ENCODE results near the gene AFF2. TPM values are rescaled to one million over a fixed set of nuclear protein-coding genes. Genes with fewer than 3 reads are reported as not detected.

Gene AFF2
- total and polyA plus RNA-seq, 2 donors from 2014 or later, result 0.09 to 5.7 TPM

DNA sequence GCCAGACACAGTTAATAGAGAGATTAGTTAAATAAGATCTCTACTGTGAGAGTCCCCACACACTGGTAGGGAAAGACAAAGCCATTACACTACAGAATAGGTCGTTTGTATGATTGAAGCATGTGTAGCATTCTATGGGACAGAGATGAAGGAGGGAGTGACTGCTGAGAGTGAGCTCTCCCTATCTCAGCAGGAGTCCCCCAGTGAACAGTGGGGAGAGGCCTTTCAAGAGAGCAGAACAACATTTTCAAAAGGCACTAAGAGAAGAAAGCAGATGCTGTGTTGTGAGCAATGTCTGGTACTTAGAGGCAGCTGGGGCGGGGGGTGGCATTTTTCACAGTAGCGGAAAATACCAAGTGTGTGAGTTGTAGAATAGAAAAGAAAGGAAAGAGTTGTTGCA is 413.6 kb downstream of the AFF2 start:
- intact Hi-C loops (cut with DNase I), result no loop called here
- FAIRE-seq (no peak), DNase-seq (no peak)
- no peaks in the 10 kb centered on the region for H3K36me3 ChIP-seq (ENCODE audit: control insufficient read depth in 2 of 3, insufficient read depth in 3 of 3, low read length in 3 of 3)
- TF ChIP-seq CTCF (IDR thresholded peaks at IDR 0.05; ENCODE audit: borderline replicate concordance, extremely low read depth, insufficient read depth), result no peak
- H3K27ac ChIP-seq (ENCODE audit: low read depth in 2 of 2, low read length in 2 of 2), result no peak overlapping the region
- no peak overlapping the region for H3K9ac ChIP-seq (ENCODE audit: low read length in 3 of 3)
- H3K9me3 ChIP-seq (ENCODE audit: control insufficient read depth in 2 of 3, insufficient read depth in 1 of 3, low read length in 3 of 3), result no peaks in the 10 kb centered on the region
- H3K4me1 ChIP-seq (ENCODE audit: control insufficient read depth in 2 of 3, insufficient read depth in 2 of 3, low read depth in 1 of 3, low read length in 3 of 3), result no peaks in the 10 kb centered on the region
- H3K27me3 ChIP-seq (ENCODE audit: control insufficient read depth, insufficient read depth, low read length), result no peaks in the 10 kb centered on the region
- H3K4me3 ChIP-seq (ENCODE audit: low read length in 3 of 3), result no peak overlapping the region

DNA sequence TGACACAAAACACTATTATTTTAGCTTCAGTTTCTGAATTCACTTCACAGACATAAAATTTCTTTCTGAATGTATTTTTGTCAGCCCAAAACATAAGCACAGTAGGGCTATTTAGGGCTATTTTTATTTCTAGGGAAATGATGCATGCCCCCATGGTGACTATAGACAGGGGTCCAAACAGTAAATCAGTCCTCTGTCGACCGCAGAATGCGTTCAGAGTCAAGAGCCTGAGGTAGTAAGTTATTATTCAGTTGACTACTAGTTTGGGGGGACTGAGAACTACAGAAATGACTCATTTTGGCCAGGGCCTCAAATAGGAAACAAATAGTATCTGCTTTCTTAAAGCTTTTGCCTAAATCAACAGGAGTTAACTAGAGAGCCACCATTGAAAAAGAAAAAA is 414.4 kb downstream of the AFF2 start:
- DNase-seq, result no peak
- FAIRE-seq, result no peak
- TF ChIP-seq CTCF (IDR thresholded peaks at IDR 0.05; ENCODE audit: borderline replicate concordance, extremely low read depth, insufficient read depth), result no peak
- no peak overlapping the region for H3K4me3 ChIP-seq (ENCODE audit: low read length in 3 of 3)
- no peaks in the 10 kb centered on the region for H3K9me3 ChIP-seq (ENCODE audit: control insufficient read depth in 2 of 3, insufficient read depth in 1 of 3, low read length in 3 of 3)
- no peaks in the 10 kb centered on the region for H3K36me3 ChIP-seq (ENCODE audit: control insufficient read depth in 2 of 3, insufficient read depth in 3 of 3, low read length in 3 of 3)
- no peaks in the 10 kb centered on the region for H3K27me3 ChIP-seq (ENCODE audit: control insufficient read depth, insufficient read depth, low read length)
- intact Hi-C loops (cut with DNase I), result no loop called here
- no peak overlapping the region for H3K27ac ChIP-seq (ENCODE audit: low read depth in 2 of 2, low read length in 2 of 2)
- H3K9ac ChIP-seq (ENCODE audit: low read length in 3 of 3), result no peak overlapping the region
- no peaks in the 10 kb centered on the region for H3K4me1 ChIP-seq (ENCODE audit: control insufficient read depth in 2 of 3, insufficient read depth in 2 of 3, low read depth in 1 of 3, low read length in 3 of 3)

- intact Hi-C loops (cut with DNase I), result no loop called here
- Histone ChIP-seq H3K36me3 (ENCODE audit: control insufficient read depth in 2 of 3, insufficient read depth in 3 of 3, low read length in 3 of 3) (no peaks in the 10 kb centered on the region), H3K27me3 (ENCODE audit: control insufficient read depth, insufficient read depth, low read length) (no peaks in the 10 kb centered on the region), H3K4me3 (ENCODE audit: low read length in 3 of 3) (no peak overlapping the region), H3K9ac (ENCODE audit: low read length in 3 of 3) (no peak overlapping the region), H3K4me1 (ENCODE audit: control insufficient read depth in 2 of 3, insufficient read depth in 2 of 3, low read depth in 1 of 3, low read length in 3 of 3) (no peaks in the 10 kb centered on the region), H3K27ac (ENCODE audit: low read depth in 2 of 2, low read length in 2 of 2) (no peak overlapping the region), H3K9me3 (ENCODE audit: control insufficient read depth in 2 of 3, insufficient read depth in 1 of 3, low read length in 3 of 3) (no peaks in the 10 kb centered on the region)
- no peak for DNase-seq
- TF ChIP-seq CTCF (IDR thresholded peaks at IDR 0.05; ENCODE audit: borderline replicate concordance, extremely low read depth, insufficient read depth), result no peak
- FAIRE-seq, result no peak
Measured at GRCh38 chrX:148915474-148915873, 415.1 kb downstream of the AFF2 start.

GRCh38 chrX:148917441-148917840 is 417.0 kb downstream of the AFF2 start:
- no peak overlapping the region for H3K4me3 ChIP-seq (ENCODE audit: low read length in 3 of 3)
- TF ChIP-seq CTCF (IDR thresholded peaks at IDR 0.05; ENCODE audit: borderline replicate concordance, extremely low read depth, insufficient read depth), result no peak
- no peaks in the 10 kb centered on the region for H3K4me1 ChIP-seq (ENCODE audit: control insufficient read depth in 2 of 3, insufficient read depth in 2 of 3, low read depth in 1 of 3, low read length in 3 of 3)
- no peak overlapping the region for H3K27ac ChIP-seq (ENCODE audit: low read depth in 2 of 2, low read length in 2 of 2)
- no peak for DNase-seq
- no peaks in the 10 kb centered on the region for H3K36me3 ChIP-seq (ENCODE audit: control insufficient read depth in 2 of 3, insufficient read depth in 3 of 3, low read length in 3 of 3)
- no peaks in the 10 kb centered on the region for H3K9me3 ChIP-seq (ENCODE audit: control insufficient read depth in 2 of 3, insufficient read depth in 1 of 3, low read length in 3 of 3)
- H3K9ac ChIP-seq (ENCODE audit: low read length in 3 of 3), result no peak overlapping the region
- no peaks in the 10 kb centered on the region for H3K27me3 ChIP-seq (ENCODE audit: control insufficient read depth, insufficient read depth, low read length)
- no peak for FAIRE-seq
- intact Hi-C loops (cut with DNase I), result no loop called here
